Astrocyte of the hippocampus (primary cell): Measurements from ENCODE around the gene CCDC13.

Experiments
- DNase-seq: peaks from one replicate; pipeline ENCODE4 v3.0.0; 2011; ENCODE audit warnings: low read depth, low spot score

Gene CCDC13

DNA sequence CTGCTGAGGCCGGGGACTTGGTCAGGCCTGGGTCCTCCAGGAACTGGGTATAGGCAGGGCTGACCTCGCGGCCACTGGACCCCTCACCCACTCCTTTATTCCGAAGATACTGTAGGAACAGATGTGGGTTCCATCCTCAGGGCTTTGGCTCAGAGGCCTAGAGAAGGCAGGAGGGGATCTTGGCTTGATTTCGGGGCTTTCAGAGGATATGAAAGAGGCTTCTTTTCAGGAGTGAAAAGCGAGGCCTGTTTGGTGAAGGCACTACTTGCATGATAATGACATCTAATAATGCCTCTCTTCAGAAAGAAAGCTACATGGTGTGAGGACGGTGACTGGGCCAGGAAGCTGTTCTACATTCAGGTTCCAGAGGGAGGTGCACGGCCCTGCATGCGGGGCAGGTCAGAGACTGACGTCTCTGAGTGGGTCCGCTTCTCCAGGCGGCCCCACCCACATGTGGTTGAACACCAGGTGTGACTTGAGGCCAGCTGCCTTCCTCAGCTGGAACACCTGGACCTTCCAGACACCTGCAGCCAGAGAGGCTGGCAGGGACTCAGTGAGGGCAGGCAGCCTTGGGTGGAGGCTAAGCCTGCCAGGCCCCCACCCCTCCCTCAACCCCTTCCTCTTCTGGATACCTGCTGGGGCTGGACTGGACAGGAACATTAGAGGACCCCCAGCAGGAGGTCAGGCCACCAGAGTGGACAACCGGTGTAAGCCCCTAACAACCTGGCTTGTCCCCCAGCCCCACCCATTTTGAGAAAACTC lies 39.4 kb downstream of the CCDC13 start:
- DNase-seq, result no peak

DNA sequence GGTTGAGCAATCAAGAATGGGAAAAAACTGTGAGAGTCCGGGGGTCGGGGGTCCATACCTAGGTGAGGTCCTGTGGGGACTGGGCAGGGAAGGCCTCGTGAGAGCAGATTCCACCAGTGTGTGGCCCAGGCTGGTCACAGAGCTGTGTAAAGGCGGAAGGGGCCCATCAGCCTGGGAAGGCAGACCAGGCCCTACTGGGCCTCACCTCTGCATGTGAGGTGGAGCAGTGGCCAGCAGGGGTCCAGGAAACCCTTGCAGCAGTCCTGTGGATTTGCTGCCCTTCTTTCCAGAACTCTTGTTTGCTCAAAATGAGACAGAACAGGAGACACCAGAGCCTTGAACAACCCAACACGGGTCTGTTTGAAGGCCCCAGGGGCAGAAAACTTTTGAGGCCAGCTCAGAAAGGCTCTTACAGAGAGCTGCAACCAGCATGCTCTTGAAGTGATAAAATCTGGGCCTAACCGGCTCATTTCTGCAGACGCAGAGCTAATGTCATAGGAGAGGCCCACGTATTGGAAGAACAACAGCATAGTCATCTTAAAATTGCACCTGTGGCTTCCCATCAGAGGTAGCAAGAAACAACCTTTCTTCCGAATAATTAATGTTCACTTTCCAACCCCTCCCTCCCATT lies 40.1 kb downstream of the CCDC13 start:
- no peak for DNase-seq

DNA sequence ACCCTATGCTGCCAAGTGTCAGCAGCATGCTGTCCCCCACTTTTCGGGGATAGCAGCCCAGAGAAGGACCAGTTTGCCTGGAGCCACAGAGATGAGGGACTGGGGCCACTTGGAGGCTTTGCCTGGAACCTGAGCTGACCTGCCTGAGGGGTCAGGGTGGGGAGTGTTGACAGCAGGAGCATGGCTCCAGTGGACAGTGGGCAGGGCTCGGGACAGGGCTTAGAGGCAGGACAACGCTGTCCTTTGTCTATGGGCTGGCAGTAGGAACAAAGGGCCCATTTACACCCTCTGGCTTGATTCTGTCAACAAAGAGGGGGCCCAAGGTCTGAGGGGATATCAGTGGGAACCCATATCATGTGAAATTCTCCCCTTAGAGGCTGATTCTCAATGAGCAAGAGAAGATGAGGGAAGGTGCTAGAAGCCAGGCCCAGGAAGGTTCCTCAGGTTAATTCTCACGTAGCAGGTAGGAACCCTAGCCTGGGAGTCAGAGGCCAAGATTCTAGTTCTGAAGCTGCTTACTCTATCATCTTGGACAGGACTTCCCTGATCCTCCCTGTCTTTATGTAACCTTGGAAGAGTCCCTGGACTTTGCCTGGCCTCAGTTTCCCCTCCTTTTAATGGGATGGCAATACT lies 40.7 kb downstream of the CCDC13 start:
- DNase-seq, result no peak

DNA sequence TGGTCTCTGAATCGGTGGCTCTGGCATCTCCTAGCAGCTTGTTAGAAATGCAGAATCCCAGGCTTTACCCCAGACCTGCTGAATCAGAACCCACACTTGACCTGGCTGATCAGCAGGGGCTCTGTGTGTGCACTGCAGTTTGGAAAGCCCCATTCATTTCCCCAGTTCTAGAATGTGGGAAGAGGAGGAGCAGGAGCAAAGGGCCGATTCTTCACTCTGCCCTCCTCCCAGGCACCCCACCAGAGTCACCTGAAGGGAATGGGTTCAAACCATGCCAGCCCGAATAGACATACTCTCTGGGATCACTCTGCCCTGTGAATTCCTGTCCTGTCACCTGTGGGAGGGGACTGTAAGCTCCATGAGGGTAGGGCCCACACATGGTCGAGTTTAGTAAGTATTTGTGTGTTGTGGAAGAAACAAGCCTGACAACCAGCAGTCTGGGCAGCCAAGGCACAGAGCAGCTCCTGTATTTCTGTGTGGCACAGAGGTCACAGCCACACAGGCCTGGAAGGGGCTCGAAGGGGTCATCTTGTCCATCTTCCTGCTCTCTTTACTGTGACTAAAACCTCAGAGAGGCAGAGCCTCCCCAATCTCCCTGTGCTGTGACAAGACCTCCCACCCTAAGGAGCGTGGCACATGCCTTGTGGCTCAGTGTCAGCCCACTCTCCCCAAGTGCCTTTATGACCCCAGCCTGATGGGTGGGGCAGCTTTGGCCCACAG lies 41.4 kb downstream of the CCDC13 start:
- DNase-seq, result no peak

DNA sequence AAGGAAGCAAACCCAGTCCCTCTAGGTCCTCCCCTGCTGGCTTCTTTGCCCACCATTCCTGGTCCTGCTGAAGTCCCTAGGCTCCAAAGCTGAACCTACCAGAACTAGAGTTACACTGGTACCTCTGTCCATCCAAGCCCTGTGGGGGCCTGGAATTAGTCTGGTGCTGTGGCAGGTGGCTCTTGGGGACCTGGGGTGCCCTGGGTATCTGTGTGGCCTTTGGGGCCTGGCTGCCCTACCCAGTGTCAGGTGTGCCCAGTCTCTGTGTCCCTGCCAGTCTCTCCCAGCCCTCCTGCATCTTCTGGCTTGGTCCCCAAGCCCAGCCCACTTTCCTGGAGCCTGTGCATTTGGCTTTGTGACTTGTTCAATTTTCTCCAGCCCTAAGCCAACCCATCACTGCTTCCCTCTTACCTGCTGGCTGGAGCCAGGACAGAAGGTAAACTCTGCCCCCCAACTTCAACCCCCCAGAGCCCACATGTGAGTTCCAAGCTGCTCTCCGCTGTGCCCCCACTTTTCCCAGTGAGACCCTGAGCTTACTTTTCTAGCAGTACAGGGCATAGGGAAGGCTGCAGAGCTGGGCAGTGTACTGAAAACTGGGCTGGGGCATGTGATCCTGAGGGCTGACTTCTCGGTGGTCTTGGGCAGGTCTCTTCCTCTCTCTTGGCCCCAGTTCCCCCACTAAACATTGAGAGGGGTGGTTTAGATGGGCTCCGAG lies 42.2 kb downstream of the CCDC13 start:
- no peak for DNase-seq

DNA sequence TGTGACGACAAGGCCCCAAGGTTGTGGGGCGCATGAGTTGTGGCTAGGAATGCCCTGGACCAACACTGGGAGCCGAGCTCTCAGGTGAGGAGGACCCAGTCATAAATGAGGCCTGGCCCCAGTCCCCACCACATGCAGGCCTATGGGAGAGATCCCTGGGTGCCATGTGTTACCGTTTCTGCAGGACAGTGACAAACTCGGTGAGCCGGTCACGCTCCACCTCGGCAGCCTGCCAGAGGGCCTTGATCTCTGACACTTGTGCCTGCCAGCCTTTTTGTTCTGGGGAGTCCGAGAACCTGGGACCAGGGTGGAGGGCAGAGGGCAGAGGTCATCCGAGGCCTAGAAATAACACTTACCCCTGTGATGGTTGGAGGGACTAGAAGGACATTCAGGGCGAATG lies 42.8 kb downstream of the CCDC13 start:
- no peak for DNase-seq

DNA sequence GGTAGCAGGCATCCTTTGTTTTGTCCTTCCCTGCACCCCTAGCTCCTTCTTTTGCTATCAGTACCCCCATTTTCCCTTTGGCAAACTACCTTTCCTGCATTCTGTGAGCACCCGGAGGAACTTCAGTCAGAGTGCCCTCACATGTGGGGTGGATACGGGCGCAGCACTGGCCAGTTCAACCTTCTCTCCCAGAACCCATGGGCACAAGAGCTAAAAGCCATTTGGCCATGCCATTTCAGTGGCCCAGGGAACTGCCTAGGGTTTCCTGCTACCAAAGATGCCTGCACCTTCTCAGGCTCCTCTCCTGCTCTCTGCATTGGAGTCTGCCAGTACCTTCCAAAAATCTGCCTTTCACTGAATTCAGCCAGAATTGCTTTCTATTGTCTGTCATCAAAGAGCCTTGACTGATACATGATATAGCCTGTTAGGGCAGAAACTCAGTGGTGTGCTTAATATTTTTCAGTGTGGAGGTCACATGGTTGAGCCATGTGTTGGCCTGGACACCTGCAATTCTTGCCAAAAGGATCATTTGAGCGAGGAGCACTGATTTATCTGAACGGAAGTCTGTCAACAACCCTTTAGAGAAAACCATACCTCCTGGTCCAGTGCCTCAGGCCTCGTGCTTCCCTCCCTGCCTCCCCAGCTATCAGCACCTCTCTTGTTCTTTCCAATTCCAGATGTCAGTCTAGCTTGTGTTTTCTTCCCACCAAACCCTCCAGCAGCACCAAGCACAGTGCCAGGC lies 43.5 kb downstream of the CCDC13 start:
- no peak for DNase-seq

DNA sequence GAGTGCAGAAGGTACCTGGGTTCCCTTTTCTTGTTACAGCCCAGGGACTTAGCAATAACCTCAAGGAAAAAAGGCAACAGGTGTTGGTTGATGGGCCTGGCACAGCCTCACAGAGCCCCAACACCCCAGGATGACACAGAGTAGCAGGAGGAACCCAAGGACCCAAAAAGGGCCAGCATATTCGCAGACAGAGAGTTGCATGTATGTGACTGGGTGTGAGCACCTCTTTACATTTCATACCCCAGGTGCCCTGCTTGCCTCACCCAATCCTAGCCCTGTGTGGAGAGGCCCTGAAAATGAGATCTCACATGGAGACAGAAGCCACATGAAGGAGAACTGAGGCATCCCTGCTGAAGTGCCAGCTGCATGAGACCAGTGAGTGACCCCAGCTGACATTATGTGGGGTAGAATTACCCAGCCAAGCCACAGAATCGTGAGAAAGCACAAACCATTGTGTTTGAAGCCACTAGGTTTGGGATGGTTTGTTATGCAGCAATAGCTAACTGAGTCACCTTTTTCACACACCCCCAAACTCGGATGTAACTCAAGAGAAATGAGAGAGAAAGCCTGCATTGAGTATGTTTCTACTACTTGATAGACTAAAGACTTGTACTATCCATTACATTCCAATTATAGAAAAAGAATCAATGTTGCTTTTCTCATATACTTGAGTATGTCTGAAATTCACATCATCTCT lies 44.2 kb downstream of the CCDC13 start:
- no peak for DNase-seq

DNA sequence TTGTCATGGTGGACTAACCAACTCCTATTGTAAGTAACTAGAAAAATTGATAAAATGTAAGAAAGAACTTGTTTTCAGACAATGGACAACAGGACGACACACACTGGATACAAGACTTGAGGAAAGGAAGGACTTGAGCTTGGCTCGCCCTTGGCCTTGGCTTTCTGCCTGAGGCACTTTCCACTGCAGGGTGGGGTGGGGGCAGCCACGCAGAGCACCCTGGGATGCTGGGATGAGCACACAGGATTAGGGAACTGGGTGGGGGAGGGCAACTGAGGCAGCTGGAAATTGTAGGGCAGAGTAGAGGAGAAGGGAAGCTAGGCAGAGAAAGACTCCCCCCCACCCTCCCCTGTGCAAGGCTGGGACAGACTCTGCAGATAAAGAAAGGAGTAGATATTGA lies 45.0 kb downstream of the CCDC13 start:
- DNase-seq, result no peak

DNA sequence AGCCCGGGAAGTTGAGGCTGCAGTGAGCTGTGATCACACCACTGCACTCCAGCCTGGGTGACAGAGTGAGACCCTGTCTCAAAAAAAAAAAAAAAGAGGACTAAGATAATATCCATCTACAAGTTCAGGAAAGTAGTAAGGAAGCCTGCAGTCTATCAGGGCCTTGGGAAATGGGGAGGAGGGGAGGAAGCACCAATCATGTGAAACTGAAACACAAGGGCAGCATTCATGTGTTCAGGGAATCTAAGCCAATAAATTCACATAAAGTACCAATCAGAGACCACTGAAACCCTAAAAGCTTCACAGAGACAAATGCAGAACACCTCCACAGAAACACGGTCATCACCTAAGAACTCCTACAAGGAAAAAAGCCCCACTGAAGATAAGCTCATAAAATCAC lies 47.6 kb downstream of the CCDC13 start:
- no peak for DNase-seq

DNA sequence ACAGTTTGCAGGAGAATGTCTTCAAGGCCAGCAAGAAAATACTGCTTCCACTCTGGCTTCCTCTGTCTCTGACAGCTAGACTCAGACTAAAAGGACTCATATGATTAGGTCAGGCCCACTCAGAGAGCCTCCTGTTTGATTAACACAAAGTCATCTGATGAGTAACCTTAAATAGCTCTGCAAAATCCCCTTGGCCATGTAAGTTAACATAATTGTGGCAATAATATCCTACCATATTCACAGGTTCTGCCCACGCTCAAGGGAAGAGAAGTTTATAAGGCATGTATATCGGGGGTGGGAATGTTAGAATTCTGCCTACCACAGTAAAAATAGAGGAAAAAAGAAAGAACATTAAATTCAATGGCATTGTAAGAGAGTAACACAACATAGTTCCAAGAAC lies 49.8 kb downstream of the CCDC13 start:
- no peak for DNase-seq
